Stimulated activated CD8-positive, alpha-beta memory T cell treated with anti-CD3 and anti-CD28 coated beads, Interleukin-4, amount 100 ng/mL, for 24 hours (primary cell): ENCODE measurements around the gene APP.

Source experiments
- DNase-seq: peaks from one replicate; pipeline ENCODE4 v3.0.0-alpha.2; 2020; ENCODE audit warnings: low read depth

The APP gene

DNA sequence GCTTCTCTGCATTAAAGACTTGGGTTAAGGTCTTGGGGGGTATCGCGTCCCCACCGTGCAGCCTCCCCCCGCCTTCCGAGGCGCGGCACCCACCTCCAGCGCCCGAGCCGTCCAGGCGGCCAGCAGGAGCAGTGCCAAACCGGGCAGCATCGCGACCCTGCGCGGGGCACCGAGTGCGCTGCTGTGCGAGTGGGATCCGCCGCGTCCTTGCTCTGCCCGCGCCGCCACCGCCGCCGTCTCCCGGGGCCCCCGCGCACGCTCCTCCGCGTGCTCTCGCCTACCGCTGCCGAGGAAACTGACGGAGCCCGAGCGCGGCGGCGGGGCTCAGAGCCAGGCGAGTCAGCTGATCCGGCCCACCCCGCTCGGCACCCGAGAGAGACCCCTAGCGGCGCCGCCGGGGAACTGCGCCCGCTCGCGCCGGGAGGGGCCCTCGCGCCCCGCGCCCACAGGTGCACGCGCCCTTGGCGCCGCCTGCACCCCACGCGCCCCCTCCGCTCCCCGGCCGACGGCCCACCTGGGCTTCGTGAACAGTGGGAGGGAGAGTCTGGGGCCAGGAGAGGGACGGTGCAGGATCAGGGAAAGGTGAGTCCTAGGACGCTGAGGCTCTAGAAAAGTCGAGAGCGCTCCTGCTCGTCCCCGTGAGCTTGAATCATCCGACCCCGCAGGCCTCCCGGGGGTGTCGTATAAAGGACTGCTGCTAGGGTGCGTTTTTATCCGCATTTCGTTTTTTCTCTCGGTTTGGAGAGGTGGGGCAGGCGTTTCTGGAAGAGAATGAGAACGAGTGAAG is at the start of gene APP:
APP (minus strand) TSS at position 300 of the 787 bp plus-strand sequence; CDS start at position 150, 150 bp downstream.
- peak; percentile 73 for DNase-seq

DNA sequence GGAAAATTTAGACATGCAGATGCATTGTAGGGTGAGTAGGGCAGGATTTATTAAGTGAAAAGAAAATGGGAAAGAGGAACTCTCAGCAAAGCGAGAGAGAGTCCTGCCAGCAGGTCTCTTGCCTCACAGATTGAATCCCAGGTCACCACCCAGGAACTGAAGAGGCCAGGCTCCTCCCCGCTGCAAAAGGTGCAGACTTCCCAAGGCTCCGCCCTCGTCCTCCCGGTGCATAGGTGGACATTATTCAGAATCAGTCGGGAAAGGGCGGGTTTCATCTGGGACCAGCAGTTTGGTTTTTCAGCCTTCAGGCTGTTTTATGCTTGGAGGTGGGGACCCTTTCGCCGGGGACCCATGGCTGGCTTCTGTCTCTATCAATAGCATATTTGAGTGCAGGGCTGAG is 41.6 kb upstream of the APP start:
- no peak for DNase-seq

DNA sequence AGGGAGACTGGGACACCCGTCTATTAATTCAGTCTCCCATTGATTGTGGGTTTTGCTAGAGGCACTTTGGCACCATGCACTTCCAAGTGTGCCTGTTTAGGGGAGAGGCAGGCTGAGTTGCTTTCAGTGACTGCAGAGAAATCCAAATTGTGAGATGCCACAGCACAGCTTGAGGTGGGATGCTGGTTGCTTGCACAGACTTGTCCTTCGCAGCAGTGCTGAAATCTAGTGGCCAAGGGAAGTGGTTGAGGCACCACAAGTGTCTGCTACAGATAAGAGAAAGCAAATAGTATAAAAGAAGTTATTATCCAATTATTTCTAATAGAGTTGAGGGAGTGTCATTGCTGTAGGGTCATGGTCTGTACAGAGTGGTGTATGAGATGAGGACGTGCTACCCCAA is 40.0 kb upstream of the APP start:
- DNase-seq: no peak

DNA sequence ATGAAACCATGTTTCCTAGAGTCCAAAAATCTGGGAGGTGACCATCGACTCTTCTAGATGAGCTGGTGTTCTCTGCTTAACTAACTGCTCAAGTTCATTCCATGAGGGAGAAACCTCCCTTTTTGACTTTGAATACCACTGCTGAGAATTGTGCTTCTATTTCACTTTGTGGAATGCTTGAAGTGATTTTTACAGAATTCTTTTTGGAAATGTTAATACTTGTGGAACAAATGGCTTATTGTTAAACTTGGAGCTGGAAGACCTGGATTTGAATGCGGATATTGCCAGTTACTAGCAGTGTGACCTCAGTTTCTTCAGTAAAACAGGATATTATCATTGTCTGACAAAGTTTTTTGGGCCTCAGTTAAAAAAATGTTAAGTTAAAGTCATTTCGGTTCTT is 36.5 kb upstream of the APP start:
- DNase-seq: no peak

DNA sequence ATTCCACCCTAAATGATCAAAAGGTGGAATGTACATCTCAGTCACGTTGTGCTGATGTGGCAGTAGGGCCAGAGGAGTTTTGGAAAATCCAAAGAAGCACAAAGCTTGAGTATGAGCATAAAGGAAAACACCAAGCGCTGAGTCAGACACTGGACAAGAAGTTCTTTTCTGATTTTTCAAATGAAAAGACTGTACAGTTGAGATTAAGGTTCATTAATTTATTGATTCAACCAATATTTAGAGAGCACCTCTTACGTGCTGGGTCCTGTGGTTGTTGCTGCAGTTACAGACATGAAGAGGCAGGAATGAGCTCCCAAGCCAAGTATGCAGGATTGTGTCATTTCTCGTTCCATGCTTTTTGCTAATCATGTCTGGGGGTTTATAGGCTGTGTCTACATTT is 28.9 kb upstream of the APP start:
- no peak for DNase-seq

DNA sequence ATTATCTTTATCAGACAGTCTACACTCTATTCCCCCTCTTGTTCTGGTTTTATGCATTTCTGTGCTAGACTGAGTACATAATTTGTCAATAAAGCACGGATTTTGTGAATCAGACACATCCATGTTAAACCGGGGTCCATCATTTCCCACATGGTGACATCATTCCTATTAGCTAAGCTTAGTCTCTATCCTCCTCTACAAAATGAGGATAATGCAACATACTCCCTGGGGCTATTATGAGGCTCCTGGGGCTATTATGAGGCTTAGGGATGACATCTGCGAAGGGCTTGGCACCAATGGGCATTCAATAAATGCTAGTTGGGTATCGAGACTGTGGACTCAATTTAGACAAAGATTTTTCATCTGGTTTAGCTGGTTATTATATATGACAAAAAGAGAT is 25.1 kb upstream of the APP start:
- no peak for DNase-seq

DNA sequence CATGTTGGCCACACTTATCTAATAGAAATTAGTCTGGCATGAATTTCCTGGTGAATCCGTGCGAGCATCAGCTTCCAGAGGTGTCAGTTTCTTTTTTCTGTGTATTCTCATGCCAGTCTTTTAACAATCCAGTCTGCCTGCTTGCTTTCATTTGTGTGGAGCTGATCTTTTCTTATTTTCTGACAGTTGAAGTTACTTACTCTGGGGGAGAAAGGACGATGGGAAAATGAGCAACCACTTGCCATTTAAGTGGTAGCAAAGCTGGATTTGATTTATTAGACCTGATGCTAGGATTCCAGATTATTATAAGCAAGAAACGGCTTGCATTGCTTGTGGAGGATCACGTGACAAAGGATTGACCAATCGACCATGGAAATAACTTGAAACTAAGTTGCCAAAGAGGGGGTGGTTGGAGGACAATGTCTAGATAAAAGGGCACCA is 24.3 kb upstream of the APP start:
- no peak for DNase-seq

DNA sequence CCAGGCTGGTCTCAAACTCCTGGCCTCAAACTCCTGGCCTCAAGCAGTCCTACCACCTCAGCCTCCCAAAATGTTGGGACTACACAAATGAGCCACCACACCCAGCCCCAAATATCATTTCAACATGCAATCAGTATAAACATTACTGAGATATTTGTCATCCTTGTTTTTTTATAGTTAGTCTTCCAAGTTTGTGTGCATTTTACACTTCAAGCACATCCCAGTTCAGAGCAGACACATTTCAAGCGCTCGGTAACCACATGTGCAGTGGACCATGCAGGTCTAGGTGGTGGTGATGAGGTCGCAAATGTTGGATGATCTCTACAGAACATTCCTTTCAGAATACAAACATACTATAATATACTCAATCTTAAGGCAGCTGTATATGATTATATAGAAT is 23.8 kb upstream of the APP start:
- no peak for DNase-seq

DNA sequence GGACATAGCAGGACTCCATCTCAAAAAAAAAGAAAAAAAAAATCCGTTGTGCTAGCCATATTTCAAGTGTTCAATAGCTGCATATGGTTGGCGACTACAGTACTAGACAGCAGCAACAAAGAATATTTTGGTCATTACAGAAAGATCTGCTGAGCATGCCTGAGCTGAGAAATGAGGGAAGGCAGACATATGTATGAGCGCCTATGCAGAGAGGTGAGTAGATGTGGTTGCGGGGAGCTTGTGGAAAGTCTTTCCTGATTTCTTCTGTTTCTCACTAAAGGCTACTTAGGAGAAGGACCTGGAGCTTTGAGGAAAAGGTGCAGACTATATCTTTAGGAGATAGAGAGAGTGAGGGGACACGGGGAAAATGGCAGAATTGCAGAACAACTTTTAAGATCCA is 21.0 kb upstream of the APP start:
- no peak for DNase-seq

DNA sequence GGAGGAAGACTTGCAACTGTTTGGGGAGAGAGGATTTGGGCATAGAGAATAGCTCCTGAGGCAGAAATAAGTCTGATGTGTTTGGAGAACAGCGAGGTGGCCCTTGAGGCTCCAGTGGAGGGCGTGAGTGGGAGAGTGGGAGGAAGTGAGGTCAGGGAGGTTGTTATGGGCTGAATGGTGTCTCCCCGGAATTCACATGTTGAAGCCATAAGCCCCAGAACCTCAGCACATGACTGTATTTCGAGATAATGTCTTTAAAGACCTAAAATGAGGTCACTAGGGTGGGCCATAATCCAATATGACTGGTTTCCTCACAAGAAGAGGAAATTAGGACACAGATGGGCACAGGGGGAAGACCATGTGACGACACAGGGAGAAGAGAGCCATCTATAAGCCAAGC is 17.9 kb upstream of the APP start:
- DNase-seq: no peak

DNA sequence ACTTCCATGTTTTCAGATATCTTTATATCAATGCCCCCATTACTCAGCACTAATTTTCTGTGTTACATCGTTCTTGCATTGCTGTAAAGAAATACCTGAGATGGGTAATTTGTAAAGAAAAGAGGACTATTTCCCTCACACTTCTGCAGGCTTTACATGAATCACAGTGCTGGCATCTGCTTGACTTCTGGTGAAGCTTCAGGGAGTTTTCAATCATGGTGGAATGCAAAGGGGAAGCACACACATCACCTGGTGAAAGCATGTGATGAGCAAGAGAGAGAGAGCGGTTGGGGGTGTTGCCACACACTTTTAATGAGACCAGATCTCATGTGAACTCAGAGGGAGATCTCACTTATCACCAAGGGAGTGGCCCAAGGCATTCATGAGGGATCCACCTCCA is 14.9 kb upstream of the APP start:
- no peak for DNase-seq

DNA sequence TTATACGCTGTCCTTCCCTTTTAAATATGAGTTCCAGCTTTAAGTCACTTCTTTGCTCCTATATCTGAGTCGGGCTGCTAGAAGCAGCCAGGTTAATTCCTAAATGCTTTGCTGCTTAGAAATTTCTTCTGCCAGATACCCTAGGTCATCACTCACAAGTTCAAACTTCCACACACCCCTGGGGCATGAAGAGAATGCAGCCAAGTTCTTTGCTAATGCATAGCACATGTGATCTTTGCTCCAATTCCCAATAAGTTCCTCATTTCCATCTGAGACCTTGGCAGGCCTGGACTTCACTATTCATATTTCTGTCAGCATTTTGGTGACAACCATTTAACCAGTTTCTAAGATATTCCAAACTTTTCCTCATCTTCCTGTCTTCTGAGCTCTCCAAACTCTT is 14.5 kb upstream of the APP start:
- no peak for DNase-seq

DNA sequence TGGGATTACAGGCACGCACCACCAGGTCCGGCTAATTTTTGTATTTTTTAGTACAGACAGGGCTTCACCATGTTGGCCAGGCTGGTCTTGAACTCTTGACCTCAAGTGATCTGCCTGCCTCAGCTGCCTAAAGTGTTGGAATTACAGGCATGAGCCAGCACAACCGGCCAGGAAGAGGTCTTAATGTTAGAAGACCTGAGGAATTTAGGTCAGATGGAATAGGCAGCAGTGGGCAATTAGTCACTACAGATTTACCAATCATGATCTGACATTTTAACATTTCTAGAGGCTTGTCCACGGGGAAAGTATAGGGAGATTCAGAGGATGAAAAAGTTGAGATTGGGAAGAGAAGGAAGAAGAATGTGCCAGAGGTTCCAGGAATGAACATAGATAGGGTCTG is 8.9 kb upstream of the APP start:
- DNase-seq: no peak

DNA sequence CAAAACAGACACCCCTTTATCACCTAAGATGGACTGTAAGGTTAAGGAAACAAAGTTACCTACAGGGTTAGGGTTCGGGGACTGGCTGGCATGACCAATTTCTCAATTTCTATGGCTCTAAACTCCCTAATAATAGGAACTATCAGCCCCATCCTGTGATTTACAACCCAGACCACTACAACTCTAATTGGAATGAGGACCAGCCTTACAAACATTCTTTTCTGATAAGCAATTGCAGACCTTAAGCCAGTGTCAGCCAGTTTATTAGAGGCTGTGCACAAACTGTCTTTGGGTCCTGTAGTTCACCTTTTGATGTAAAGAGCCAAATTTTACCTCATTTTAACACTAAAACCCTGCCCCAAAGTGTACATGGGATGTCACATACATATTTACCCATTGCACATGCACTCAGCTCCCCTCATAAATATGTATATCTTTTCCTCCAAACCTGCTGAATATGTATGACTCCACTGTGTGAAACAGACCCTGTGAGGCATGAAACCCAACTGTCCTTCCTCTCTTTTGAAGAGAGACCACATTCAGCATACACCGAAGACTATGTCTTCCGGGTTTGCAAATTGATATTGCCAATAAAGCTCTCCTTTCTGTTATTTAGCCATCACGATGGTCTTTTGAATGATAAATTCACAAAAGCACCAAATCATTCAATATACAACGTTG is 7.3 kb upstream of the APP start:
- DNase-seq: no peak

DNA sequence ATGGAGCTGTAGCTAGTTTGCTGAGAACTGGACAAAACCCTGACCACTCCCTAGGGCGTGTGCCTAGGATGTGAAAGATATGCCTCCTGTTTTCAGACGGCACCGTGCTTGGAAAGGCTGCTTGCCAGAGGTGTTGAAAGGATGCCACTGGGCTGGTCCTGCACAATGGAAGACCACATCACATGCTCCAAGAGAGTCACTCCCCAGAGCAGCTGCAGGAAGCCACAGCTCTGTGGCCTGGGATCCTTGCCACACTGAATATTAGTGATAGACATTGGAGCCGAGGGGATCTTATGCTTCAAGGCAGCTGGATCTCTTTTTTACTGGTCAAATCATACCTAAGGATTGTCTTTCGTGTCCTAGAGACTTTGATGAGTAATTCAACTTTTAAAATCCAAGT is 6.6 kb upstream of the APP start:
- DNase-seq: no peak

DNA sequence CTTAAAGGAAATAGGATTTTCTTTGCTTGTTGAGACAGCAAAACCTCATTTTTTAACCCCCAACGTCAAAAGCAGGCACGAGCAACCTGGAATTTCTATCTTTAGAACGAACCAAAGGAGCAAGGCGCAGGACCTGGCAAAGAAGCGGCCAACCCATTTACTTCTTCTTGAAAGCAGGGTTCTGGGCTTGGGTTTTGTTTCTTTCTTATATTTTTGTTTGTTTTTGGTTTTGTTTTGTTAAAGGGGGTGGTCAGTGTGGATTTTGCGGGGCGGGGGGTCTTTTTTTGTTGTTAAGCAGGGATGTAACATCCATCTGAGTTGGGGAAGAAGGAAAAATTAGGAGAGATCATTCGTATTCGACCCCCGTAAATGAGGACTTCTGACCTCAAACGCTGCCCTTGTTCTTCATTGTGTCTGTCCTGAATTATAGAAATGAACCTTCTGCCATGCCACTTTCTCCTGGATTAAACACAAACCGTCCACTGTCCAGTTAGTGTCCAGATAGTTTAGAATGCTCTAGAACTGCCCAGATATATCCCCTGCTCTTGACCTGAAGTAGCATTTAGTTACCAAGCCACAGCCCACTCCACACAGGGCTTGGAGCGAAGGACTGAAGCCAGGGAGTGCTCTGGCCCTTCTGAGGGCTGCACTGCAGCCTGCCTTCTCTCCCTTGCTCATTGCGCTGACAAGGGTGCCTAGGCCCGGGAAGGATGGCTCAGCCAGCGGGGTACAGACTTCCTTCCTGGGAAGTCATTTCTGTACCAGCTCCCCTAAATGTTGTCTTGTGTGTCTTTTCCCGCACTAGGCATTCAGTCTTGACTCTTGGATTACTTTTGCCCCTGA is 909 bp upstream of the APP start:
- DNase-seq: no peak

DNA sequence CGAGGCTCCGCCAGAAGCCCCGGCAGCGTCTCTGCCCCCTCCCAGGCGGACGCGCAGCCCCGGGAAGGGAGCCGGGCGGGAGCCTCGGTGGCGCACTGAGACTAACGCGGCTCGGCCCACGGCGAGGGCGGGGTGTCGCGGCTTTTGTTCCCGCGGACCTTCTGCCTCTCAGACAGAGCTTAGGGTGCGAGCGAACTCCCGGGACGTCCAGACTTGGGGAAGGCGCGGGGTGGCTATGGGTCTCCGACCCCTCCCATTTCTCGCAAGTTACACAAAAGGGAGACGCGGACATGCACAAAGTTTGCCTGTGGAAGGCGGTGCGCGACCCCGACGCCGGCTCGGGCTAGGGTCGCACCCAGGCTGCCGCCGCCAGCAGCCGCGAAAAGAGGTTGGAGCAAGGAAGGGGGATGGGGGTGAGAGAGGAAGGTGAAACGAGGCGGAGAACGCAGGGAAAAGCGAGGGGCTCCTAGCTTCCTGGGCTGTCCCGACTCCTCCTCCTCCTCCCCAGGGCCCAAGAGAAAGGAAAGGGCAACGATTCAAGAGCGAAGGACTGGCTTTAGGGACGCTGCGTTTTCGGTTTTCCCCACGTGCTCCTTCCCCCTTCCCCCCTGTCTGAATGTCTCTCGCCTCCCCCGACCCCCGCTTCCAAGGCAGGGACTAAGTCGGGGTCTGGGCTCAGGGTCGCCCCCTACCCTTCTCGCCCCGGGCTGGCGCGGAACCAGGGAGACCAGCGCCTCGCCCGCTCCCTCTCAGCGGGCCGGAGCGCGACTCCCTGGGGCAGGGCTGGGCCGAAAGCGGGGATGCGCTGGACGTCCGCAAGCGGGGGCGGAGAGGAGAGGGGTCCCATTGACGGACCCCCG is 729 bp downstream of the APP start:
- DNase-seq: peak; percentile 24

DNA sequence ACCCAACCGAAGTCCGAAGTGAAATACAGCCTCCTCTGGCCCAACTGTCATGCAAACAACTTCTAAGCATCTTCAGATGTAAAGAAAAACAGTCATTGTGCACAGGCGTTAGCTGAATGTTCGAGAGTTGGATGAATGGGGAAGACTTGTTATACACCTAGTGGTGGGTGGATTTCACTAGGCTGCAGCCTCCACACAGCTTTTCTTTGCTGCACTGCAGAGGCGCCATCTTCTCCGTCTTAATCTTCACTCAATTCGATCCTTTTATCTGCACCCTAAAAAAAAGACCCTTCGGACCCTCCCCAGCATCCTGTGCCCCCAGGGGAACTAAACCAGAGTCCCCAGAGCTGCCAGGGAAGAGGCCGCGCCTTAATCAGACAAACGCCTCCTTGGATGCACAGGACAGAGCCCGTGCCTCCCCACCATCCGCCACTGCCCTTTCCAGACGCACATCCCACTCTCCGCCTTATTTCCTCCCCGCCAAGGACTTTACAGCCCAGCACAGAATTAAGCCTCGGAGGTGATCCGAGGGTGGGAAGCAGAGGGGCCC is 1.4 kb downstream of the APP start:
- DNase-seq: no peak

DNA sequence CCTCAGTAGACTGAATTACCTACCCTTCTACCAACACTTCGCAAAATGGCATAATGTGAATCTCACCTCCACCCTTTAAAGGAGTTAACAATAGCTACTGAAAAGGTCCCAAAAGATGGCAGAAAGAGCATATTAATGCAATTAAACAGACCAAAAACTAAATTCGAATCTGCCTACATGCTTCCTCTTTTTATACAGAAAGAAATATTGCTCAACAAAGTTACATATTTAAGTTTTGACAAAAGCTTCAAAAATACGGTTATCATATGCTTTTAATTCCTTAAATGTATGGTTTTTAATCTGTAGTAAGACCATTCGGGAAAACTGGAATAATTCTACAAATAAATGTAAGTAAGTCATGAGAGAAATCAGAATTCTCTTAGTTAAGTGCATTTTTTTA is 2.2 kb downstream of the APP start:
- DNase-seq: no peak

DNA sequence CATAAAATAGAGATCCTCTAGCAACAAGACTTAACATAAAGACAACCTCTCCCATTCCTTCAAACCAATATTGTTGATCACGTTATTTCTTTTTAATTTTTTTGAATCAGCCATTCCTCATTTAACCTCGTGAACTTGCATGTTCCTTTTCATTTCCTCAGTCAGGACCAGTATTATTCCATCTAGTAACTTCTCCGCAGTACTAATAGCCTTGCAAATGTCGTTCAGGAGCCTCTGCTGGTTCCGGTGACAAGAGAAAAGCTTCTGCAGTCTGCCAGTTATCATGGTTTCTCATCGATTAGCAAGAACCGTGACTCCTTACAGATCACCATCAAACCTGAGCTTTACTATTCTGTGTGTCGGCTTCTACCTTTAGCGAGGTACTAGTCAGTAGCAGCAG is 3.0 kb downstream of the APP start:
- no peak for DNase-seq

DNA sequence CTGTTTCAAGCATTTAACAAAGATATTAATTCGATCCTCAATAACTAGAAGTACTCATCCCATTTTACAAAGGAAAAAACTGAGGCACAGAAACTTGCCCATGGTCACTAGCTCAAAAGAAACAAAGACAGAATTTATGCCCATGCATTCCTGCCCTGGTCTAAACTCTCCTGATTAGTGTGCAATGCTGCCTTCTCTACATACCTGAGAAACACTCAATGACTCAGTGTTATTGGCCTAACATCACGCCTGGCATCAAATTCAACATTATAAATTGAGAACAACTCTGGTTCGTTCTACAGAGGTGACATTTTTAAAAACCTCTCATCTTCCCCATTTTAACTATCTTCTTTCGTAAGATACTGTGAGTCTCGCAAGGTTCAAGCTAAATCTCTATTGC is 5.2 kb downstream of the APP start:
- DNase-seq: no peak

DNA sequence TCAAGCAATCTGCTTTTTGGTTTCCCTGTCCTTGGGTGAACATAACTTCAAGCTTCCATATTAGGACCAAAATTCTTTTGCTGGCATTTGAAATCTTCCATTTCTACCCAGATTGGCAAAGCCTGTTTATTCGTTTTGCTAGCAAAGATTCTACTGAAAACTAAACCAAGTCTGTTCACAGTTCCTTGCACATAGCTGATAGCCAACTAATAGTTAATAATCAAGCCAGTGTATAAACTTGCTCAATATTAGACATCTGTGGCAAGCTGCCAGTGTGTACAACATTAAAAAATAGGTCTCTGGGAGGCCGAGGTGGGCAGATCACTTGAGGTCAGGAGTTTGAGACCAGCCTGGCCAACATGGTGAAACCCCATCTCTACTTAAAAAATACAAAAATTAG is 6.3 kb downstream of the APP start:
- DNase-seq: no peak
